ENCODE results near the gene COPG1. TPM values are rescaled to one million over a fixed set of nuclear protein-coding genes. Genes with fewer than 3 reads are reported as not detected.

COPG1 gene
- total and polyA plus RNA-seq, 2 donors (not counting 3 experiments of a cell fraction or from before 2014, with no cell fraction given): 112 to 202 TPM

GRCh38 chr3:129252748-129253147 lies 3.3 kb downstream of the COPG1 start:
- no peaks in the 10 kb centered on the region for H3K27me3 ChIP-seq (ENCODE audit: control insufficient read depth in 2 of 2, insufficient read depth in 2 of 2, low read length in 2 of 2)
- H3K79me2 ChIP-seq (ENCODE audit: control insufficient read depth, insufficient read depth, low read length): peaks cover 34% of the 10 kb centered on the region
- ChIA-PET CTCF (interaction anchor here (0.8 to 1.6 kb wide), 2 partner anchors 14 to 63 kb away, joined by 3 read pairs; a partner anchor contains a TSS), POLR2A (no interaction called here)
- H3K4me1 ChIP-seq (ENCODE audit: control insufficient read depth, extremely low read depth, insufficient read depth, low read length): peaks cover 15% of the 10 kb centered on the region
- no peak overlapping the region for H3K4me3 ChIP-seq (replicated peaks in 1 of 3; ENCODE audit: insufficient read depth in 1 of 3, low read depth in 1 of 3, low read length in 3 of 3)
- no peaks in the 10 kb centered on the region for H4K20me1 ChIP-seq (replicated peaks; ENCODE audit: control insufficient read depth, extremely low read depth, insufficient read depth, low read length)
- no peaks in the 10 kb centered on the region for H3K9me3 ChIP-seq (replicated peaks; ENCODE audit: control insufficient read depth, insufficient read depth, low read length)
- no peak overlapping the region for H2AFZ ChIP-seq (ENCODE audit: low read depth, low read length)
- H3K36me3 ChIP-seq (ENCODE audit: control insufficient read depth in 2 of 2, extremely low read depth in 1 of 2, insufficient read depth in 2 of 2, low read length in 2 of 2): peaks cover 26 to 48% of the 10 kb centered on the region in 2 experiments
- H3K4me2 ChIP-seq (ENCODE audit: insufficient read depth, low read length): no peak overlapping the region
- DNase-seq (ENCODE audit: low read depth, low spot score) (no peak), FAIRE-seq (no peak)
- no TSS peak for BruUV-seq (replicated peaks)
- no peak for TF ChIP-seq JUN (IDR thresholded peaks at IDR 0.05; ENCODE audit: borderline replicate concordance, insufficient read depth, insufficient read length, low read depth)
- TF ChIP-seq CTCF (IDR thresholded peaks at IDR 0.05; ENCODE audit: extremely low read depth in 1 of 2, insufficient read depth in 1 of 2, low read depth in 1 of 2, low read length in 2 of 2): no peak
- no peak for TF ChIP-seq POLR2AphosphoS5 (IDR thresholded peaks at IDR 0.05; ENCODE audit: insufficient read depth, low read depth, low read length)
- no peak for TF ChIP-seq MYC (IDR thresholded peaks at IDR 0.05; ENCODE audit: low read depth, low read length)
- TF ChIP-seq EZH2 (IDR thresholded peaks at IDR 0.05; ENCODE audit: borderline replicate concordance, low read depth, low read length, severe bottlenecking): no peak
- no peak for TF ChIP-seq FOS (IDR thresholded peaks at IDR 0.05; ENCODE audit: borderline replicate concordance, insufficient read depth, low read length)
- no peak for TF ChIP-seq POLR2A (IDR thresholded peaks at IDR 0.05; ENCODE audit: low read depth, low read length)
- TF ChIP-seq, protein P1, sequence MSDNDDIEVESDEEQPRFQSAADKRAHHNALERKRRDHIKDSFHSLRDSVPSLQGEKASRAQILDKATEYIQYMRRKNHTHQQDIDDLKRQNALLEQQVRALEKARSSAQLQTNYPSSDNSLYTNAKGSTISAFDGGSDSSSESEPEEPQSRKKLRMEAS (IDR thresholded peaks at IDR 0.05; ENCODE audit: insufficient read depth, insufficient read length): no peak
- no peak for TF ChIP-seq GATA2 (IDR thresholded peaks at IDR 0.05; ENCODE audit: insufficient read depth, insufficient read length, low read depth, low read length)
- H3K9me1 ChIP-seq (replicated peaks; ENCODE audit: control insufficient read depth, extremely low read depth, insufficient read depth, low read length): no peaks in the 10 kb centered on the region
- intact Hi-C loops (cut with micrococcal nuclease) (no loop called here), dilution Hi-C loops (cut with MboI; ENCODE audit: extremely low pct_ligation_motif_present, low sequenced_read_pairs) (no loop called here)
- no peak overlapping the region for H3K27ac ChIP-seq (ENCODE audit: insufficient read depth, low read depth, low read length)
- H3K9ac ChIP-seq (replicated peaks; ENCODE audit: extremely low read depth, insufficient read depth, low read length): no peak overlapping the region
